Rectal smooth muscle tissue (tissue), 1 donor: ENCODE data around the gene INTS7.
"Not testable (repeated sequence)": the region's sequence is repeated elsewhere in the genome, so short reads cannot be mapped to it uniquely, and the experiment has no call there.

Experiments
- H3K27ac ChIP-seq: one replicate; pipeline ENCODE4 v1.7.0; 2013; ENCODE audit warnings: low read depth, low read length, inconsistent platforms
- H3K27me3 ChIP-seq: one replicate; pipeline ENCODE4 v1.7.0; 2013; ENCODE audit warnings: low read length; ENCODE audit not compliant: control insufficient read depth, insufficient read depth
- H3K36me3 ChIP-seq: one replicate; pipeline ENCODE4 v1.7.0; 2013; ENCODE audit warnings: low read length; ENCODE audit not compliant: control insufficient read depth, insufficient read depth
- H3K4me1 ChIP-seq: one replicate; pipeline ENCODE4 v1.7.0; 2013; ENCODE audit warnings: low read length; ENCODE audit not compliant: control insufficient read depth, insufficient read depth
- H3K4me3 ChIP-seq: one replicate; pipeline ENCODE4 v1.7.0; 2013; ENCODE audit warnings: low read length
- H3K9ac ChIP-seq: one replicate; pipeline ENCODE4 v1.7.0; 2013; ENCODE audit warnings: low read length

The INTS7 gene

GRCh38 chr1:211954028-211954427, 81.3 kb downstream of the INTS7 start:
- H3K27ac ChIP-seq, H3K4me1 ChIP-seq, H3K27me3 ChIP-seq, H3K4me3 ChIP-seq, H3K36me3 ChIP-seq, H3K9ac ChIP-seq: not testable (repeated sequence)

GRCh38 chr1:211953543-211953942, 81.8 kb downstream of the INTS7 start:
- not testable (repeated sequence) for H3K4me3 ChIP-seq, H3K27ac ChIP-seq, H3K9ac ChIP-seq, H3K27me3 ChIP-seq, H3K36me3 ChIP-seq, H3K4me1 ChIP-seq

GRCh38 chr1:211952299-211952698, 83.1 kb downstream of the INTS7 start:
- Histone ChIP-seq H3K36me3 (no peaks in the 10 kb centered on the region), H3K27ac (no peak overlapping the region), H3K27me3 (no peaks in the 10 kb centered on the region), H3K4me3 (no peak overlapping the region), H3K9ac (no peak overlapping the region), H3K4me1 (no peaks in the 10 kb centered on the region)

GRCh38 chr1:211951856-211952255, 83.5 kb downstream of the INTS7 start:
- Histone ChIP-seq H3K27ac (no peak overlapping the region), H3K9ac (no peak overlapping the region), H3K36me3 (no peaks in the 10 kb centered on the region), H3K27me3 (no peaks in the 10 kb centered on the region), H3K4me3 (no peak overlapping the region), H3K4me1 (no peaks in the 10 kb centered on the region)

GRCh38 chr1:211948377-211948776, 87.0 kb downstream of the INTS7 start:
- H3K27me3 ChIP-seq = no peaks in the 10 kb centered on the region
- H3K4me3 ChIP-seq = no peak overlapping the region
- no peak overlapping the region for H3K27ac ChIP-seq
- H3K36me3 ChIP-seq = no peaks in the 10 kb centered on the region
- no peaks in the 10 kb centered on the region for H3K4me1 ChIP-seq
- no peak overlapping the region for H3K9ac ChIP-seq

GRCh38 chr1:211947396-211948295, 87.7 kb downstream of the INTS7 start:
- Histone ChIP-seq H3K36me3 (no peaks in the 10 kb centered on the region), H3K27me3 (no peaks in the 10 kb centered on the region), H3K4me3 (no peak overlapping the region), H3K9ac (no peak overlapping the region), H3K27ac (no peak overlapping the region), H3K4me1 (no peaks in the 10 kb centered on the region)

GRCh38 chr1:211944733-211945500, 90.4 kb downstream of the INTS7 start:
- no peaks in the 10 kb centered on the region for H3K4me1 ChIP-seq
- H3K36me3 ChIP-seq = no peaks in the 10 kb centered on the region
- no peak overlapping the region for H3K27ac ChIP-seq
- no peak overlapping the region for H3K9ac ChIP-seq
- no peaks in the 10 kb centered on the region for H3K27me3 ChIP-seq
- no peak overlapping the region for H3K4me3 ChIP-seq

GRCh38 chr1:211942583-211942982, 92.8 kb downstream of the INTS7 start:
- Histone ChIP-seq H3K9ac (no peak overlapping the region), H3K36me3 (no peaks in the 10 kb centered on the region), H3K4me1 (no peaks in the 10 kb centered on the region), H3K27ac (no peak overlapping the region), H3K27me3 (no peaks in the 10 kb centered on the region), H3K4me3 (no peak overlapping the region)

- H3K4me1 ChIP-seq = no peaks in the 10 kb centered on the region
- H3K36me3 ChIP-seq = no peaks in the 10 kb centered on the region
- H3K27ac ChIP-seq = no peak overlapping the region
- H3K4me3 ChIP-seq = no peak overlapping the region
- H3K27me3 ChIP-seq = no peaks in the 10 kb centered on the region
- H3K9ac ChIP-seq = no peak overlapping the region
Observed at GRCh38 chr1:211939876-211940468, 95.4 kb downstream of the INTS7 start.

GRCh38 chr1:211938561-211938997, 96.8 kb downstream of the INTS7 start:
- Histone ChIP-seq H3K27me3 (no peaks in the 10 kb centered on the region), H3K27ac (no peak overlapping the region), H3K9ac (no peak overlapping the region), H3K36me3 (no peaks in the 10 kb centered on the region), H3K4me3 (peak overlapping the region; percentile 46), H3K4me1 (no peaks in the 10 kb centered on the region)

- not testable (repeated sequence) for H3K36me3 ChIP-seq, H3K4me3 ChIP-seq, H3K9ac ChIP-seq, H3K27me3 ChIP-seq, H3K27ac ChIP-seq, H3K4me1 ChIP-seq
Observed at GRCh38 chr1:211937422-211937821, 97.9 kb downstream of the INTS7 start.

GRCh38 chr1:211935448-211935970, 99.8 kb downstream of the INTS7 start:
- Histone ChIP-seq H3K4me1 (no peaks in the 10 kb centered on the region), H3K36me3 (no peaks in the 10 kb centered on the region), H3K27ac (no peak overlapping the region), H3K9ac (no peak overlapping the region), H3K27me3 (no peaks in the 10 kb centered on the region), H3K4me3 (no peak overlapping the region)
